SK-N-SH (cell line): Measurements from ENCODE around the gene MTCL3.
A peak's percentile ranks its signal among the peaks of the same experiment; 100 is the strongest.

Experiments used
- CTCF ChIA-PET: fragments of 300-600, 350-600 bp; formaldehyde crosslinking; extraction: SDS; loops from one replicate; lab custom pipeline; 2021; lab: Yijun Ruan, JAX
- POLR2A ChIA-PET: fragments of 350-600 bp; sonication (Branson Sonifier 250); formaldehyde crosslinking; extraction: SDS; loops from one replicate; lab custom pipeline; 2020; ENCODE audit warnings: antibody characterized with exemption, inconsistent platforms; lab: Yijun Ruan, JAX
- DNase-seq: peaks from one replicate; pipeline ENCODE4 v3.0.0; 2012
- H2AFZ ChIP-seq: fragments of 200-600 bp; sonication (generic); 2 replicates; pipeline ENCODE4 v1.8.1; 2016; ENCODE audit warnings: antibody characterized with exemption, mild to moderate bottlenecking, low read depth
- H3F3A ChIP-seq: fragments of 200-600 bp; sonication (generic); replicated peaks from 2 replicates; pipeline ENCODE3; 2016; ENCODE audit warnings: antibody characterized with exemption, mild to moderate bottlenecking; ENCODE audit not compliant: insufficient read depth
- H3K27ac ChIP-seq, 2 experiments: fragments of 200-500 bp in 1 of 2; fragments of 200-600 bp in 1 of 2; sonication (Bioruptor generic) in 1 of 2; sonication (generic), shearing (Covaris generic) in 1 of 2; 2 replicates each; pipeline versions ENCODE4 v1.5.1 to v1.6.1; 2014 to 2016; ENCODE audit warnings: low read depth in 2 of 2, inconsistent platforms in 1 of 2, low read length in 1 of 2, mild to moderate bottlenecking in 1 of 2, mixed read lengths in 1 of 2
- H3K27me3 ChIP-seq: fragments of 200-600 bp; sonication (generic), shearing (Covaris generic); 2 replicates; pipeline ENCODE4 v1.6.1; 2016; ENCODE audit warnings: mixed run types; ENCODE audit not compliant: insufficient read depth
- H3K36me3 ChIP-seq, 2 experiments: fragments of 200-500 bp in 1 of 2; fragments of 200-600 bp in 1 of 2; sonication (Bioruptor generic) in 1 of 2; sonication (generic) in 1 of 2; replicated peaks in 1 of 2; 2 replicates each; pipeline versions ENCODE3 to v1.5.1; 2014 to 2016; ENCODE audit warnings: low read length in 1 of 2, mild to moderate bottlenecking in 1 of 2; ENCODE audit not compliant: insufficient read depth in 2 of 2, control insufficient read depth in 1 of 2
- H3K4me1 ChIP-seq, 2 experiments: fragments of 200-500 bp in 1 of 2; fragments of 200-600 bp in 1 of 2; sonication (Bioruptor generic) in 1 of 2; sonication (generic), shearing (Covaris generic) in 1 of 2; 2 replicates each; pipeline versions ENCODE4 v1.5.1 to v1.6.1; 2014 to 2016; ENCODE audit warnings: low read depth in 1 of 2, low read length in 1 of 2, mixed run types in 1 of 2; ENCODE audit not compliant: insufficient read depth in 2 of 2, control insufficient read depth in 1 of 2
- H3K4me2 ChIP-seq: fragments of 200-600 bp; sonication (generic), shearing (Covaris generic); 2 replicates; pipeline ENCODE4 v1.6.1; 2017; ENCODE audit warnings: mixed run types
- H3K4me3 ChIP-seq, 2 experiments: fragments of 200-500 bp in 1 of 2; fragments of 200-600 bp in 1 of 2; sonication (Bioruptor generic) in 1 of 2; sonication (generic), shearing (Covaris generic) in 1 of 2; 2 replicates each; pipeline versions ENCODE4 v1.5.1 to v1.8.1; 2014 to 2016; ENCODE audit warnings: low read depth in 2 of 2, inconsistent platforms in 1 of 2, low read length in 1 of 2, mild to moderate bottlenecking in 1 of 2, mixed read lengths in 1 of 2, moderate library complexity in 1 of 2
- H3K79me2 ChIP-seq: fragments of 200-600 bp; sonication (generic); 2 replicates; pipeline ENCODE4 v1.8.1; 2017; ENCODE audit warnings: mild to moderate bottlenecking; ENCODE audit not compliant: insufficient read depth
- H3K9ac ChIP-seq: fragments of 200-600 bp; sonication (generic); 2 replicates; pipeline ENCODE4 v1.6.1; 2017; ENCODE audit warnings: mixed run types
- H3K9me2 ChIP-seq: fragments of 200-600 bp; sonication (generic); 2 replicates; pipeline ENCODE4 v1.6.1; 2017; ENCODE audit warnings: mixed run types
- H3K9me3 ChIP-seq: fragments of 200-600 bp; sonication (generic); 2 replicates; pipeline ENCODE4 v1.6.1; 2017; ENCODE audit warnings: mixed run types, mild to moderate bottlenecking, moderate library complexity
- H4K20me1 ChIP-seq: fragments of 200-600 bp; sonication (generic); 2 replicates; pipeline ENCODE4 v1.6.1; 2017; ENCODE audit warnings: mild to moderate bottlenecking, mixed run types; ENCODE audit not compliant: insufficient read depth
- CHD2 ChIP-seq: fragments of 150-350 bp; IDR thresholded peaks from 2 replicates; pipeline ENCODE4 v1.6.1; 2018; ENCODE audit warnings: low read length; ENCODE audit not compliant: partially characterized antibody
- CTCF ChIP-seq: fragments of 200-600 bp; sonication (generic); IDR thresholded peaks from 2 replicates; pipeline ENCODE4 v1.6.1; 2017; ENCODE audit warnings: antibody characterized with exemption, mild to moderate bottlenecking, moderate library complexity
- ELF1 ChIP-seq: IDR thresholded peaks from 2 replicates; pipeline ENCODE4 v1.4.0; 2012
- EP300 ChIP-seq, 2 experiments: IDR thresholded peaks; 2 replicates each; pipeline versions ENCODE4 v1.4.0 to v1.6.1; 2012; ENCODE audit warnings: borderline replicate concordance in 1 of 2, low read depth in 1 of 2, low read length in 1 of 2
- FOXM1 ChIP-seq: IDR thresholded peaks from 2 replicates; pipeline ENCODE4 v1.4.0; 2012; ENCODE audit warnings: low read depth, mild to moderate bottlenecking
- GATA2 ChIP-seq: sonication (generic); formaldehyde crosslinking; IDR thresholded peaks from 2 replicates; pipeline ENCODE4 v1.5.0; 2020; ENCODE audit warnings: mild to moderate bottlenecking, missing genetic modification reagents
- MAX ChIP-seq: IDR thresholded peaks from 2 replicates; pipeline ENCODE4 v1.4.0; 2012; ENCODE audit warnings: low read depth
- MXI1 ChIP-seq: IDR thresholded peaks from 2 replicates; pipeline ENCODE4 v1.6.1; 2012; ENCODE audit warnings: mild to moderate bottlenecking, low read depth, low read length, improper control_type of control experiment
- NRF1 ChIP-seq: IDR thresholded peaks from 2 replicates; pipeline ENCODE4 v1.6.1; 2012; ENCODE audit warnings: low read depth, mild to moderate bottlenecking, low read length
- PBX3 ChIP-seq: IDR thresholded peaks from 2 replicates; pipeline ENCODE4; 2012
- POLR2AphosphoS5 ChIP-seq: IDR thresholded peaks from 2 replicates; pipeline ENCODE4 v1.6.1; 2012; ENCODE audit warnings: low read depth, low read length
- RCOR1 ChIP-seq: fragments of 150-350 bp; IDR thresholded peaks from 2 replicates; pipeline ENCODE4 v1.6.1; 2017; ENCODE audit warnings: antibody characterized with exemption, low read length
- RFX5 ChIP-seq: IDR thresholded peaks from 2 replicates; pipeline ENCODE4 v1.6.1; 2012; ENCODE audit warnings: mild to moderate bottlenecking, improper control_type of control experiment, low read length
- SIN3A ChIP-seq: IDR thresholded peaks from 2 replicates; pipeline ENCODE4 v1.6.1; 2012; ENCODE audit warnings: low read depth, mild to moderate bottlenecking, low read length, moderate library complexity, borderline replicate concordance
- TAF1 ChIP-seq: IDR thresholded peaks from 2 replicates; pipeline ENCODE4 v1.6.1; 2012; ENCODE audit warnings: low read depth, mild to moderate bottlenecking, low read length, moderate library complexity, borderline replicate concordance
- TCF12 ChIP-seq: IDR thresholded peaks from 2 replicates; pipeline ENCODE4 v1.4.0; 2012
- USF2 ChIP-seq: fragments of 150-350 bp; IDR thresholded peaks from 2 replicates; pipeline ENCODE4 v1.6.1; 2017; ENCODE audit warnings: antibody characterized with exemption, low read length, low read depth, borderline replicate concordance
- YY1 ChIP-seq: IDR thresholded peaks from 2 replicates; pipeline ENCODE4 v1.4.0; 2012; ENCODE audit warnings: low read depth, mild to moderate bottlenecking
- WGBS: methylation state at CpG from one replicate; pipeline ENCODE4 v1.1.6; 2017; ENCODE audit warnings: low lambda C conversion rate; 5-methylcytosine and 5-hydroxymethylcytosine counted together
- TF ChIP-seq, protein P1 (sequence below): IDR thresholded peaks from 2 replicates; pipeline ENCODE4 v1.6.1; 2012; ENCODE audit warnings: mild to moderate bottlenecking, low read depth, low read length, moderate library complexity

The MTCL3 gene

GRCh38 chr6:127518710-127519468 lies at the start of gene MTCL3:
MTCL3 (minus strand) TSS chr6:127519335.
- POLR2A ChIA-PET = interaction anchor here (0.6 to 2.3 kb wide), 14 partner anchors 8 to 1533 kb away, joined by 3 to 14 read pairs (median 4); partner anchors contain the start of genes RNF146 and TRMT11
- CTCF ChIA-PET = interaction anchor here (1.0 to 12.5 kb wide), 7 partner anchors 17 to 253 kb away, joined by 3 to 163 read pairs (median 5); partner anchors contain the start of gene RNF146
- peaks cover 6% of the 10 kb centered on the region for H3K79me2 ChIP-seq
- no peaks in the 10 kb centered on the region for H3K27me3 ChIP-seq
- peak within 1 kb of the TSS; percentile 89 for H2AFZ ChIP-seq
- H3K9ac ChIP-seq = peak within 1 kb of the TSS; percentile 69
- H3K4me3 ChIP-seq = peak within 1 kb of the TSS; percentile 68 to 76
- WGBS = under 1% methylated on average over 42 of the region's 42 CpGs
- peak; percentile 57 for TF ChIP-seq TAF1
- TF ChIP-seq USF2 = no peak
- TF ChIP-seq FOXM1 = no peak
- peak; percentile 71 for TF ChIP-seq YY1
- peak; percentile 88 for TF ChIP-seq MAX
- TF ChIP-seq CTCF = no peak
- peak; percentile 16; the same call in 1 of the 2 replicates for TF ChIP-seq ELF1
- TF ChIP-seq NRF1 = no peak
- TF ChIP-seq EP300 (IDR thresholded peaks at IDR 0.05; ENCODE audit: borderline replicate concordance in 1 of 2, low read depth in 1 of 2, low read length in 1 of 2) = no peak
- peak; percentile 8; the same call in 1 of the 2 replicates for TF ChIP-seq TCF12
- TF ChIP-seq MXI1 = peak; percentile 81
- TF ChIP-seq, protein P1, sequence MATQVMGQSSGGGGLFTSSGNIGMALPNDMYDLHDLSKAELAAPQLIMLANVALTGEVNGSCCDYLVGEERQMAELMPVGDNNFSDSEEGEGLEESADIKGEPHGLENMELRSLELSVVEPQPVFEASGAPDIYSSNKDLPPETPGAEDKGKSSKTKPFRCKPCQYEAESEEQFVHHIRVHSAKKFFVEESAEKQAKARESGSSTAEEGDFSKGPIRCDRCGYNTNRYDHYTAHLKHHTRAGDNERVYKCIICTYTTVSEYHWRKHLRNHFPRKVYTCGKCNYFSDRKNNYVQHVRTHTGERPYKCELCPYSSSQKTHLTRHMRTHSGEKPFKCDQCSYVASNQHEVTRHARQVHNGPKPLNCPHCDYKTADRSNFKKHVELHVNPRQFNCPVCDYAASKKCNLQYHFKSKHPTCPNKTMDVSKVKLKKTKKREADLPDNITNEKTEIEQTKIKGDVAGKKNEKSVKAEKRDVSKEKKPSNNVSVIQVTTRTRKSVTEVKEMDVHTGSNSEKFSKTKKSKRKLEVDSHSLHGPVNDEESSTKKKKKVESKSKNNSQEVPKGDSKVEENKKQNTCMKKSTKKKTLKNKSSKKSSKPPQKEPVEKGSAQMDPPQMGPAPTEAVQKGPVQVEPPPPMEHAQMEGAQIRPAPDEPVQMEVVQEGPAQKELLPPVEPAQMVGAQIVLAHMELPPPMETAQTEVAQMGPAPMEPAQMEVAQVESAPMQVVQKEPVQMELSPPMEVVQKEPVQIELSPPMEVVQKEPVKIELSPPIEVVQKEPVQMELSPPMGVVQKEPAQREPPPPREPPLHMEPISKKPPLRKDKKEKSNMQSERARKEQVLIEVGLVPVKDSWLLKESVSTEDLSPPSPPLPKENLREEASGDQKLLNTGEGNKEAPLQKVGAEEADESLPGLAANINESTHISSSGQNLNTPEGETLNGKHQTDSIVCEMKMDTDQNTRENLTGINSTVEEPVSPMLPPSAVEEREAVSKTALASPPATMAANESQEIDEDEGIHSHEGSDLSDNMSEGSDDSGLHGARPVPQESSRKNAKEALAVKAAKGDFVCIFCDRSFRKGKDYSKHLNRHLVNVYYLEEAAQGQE = peak; percentile 56; the same call in 1 of the 2 replicates
- no peak for TF ChIP-seq RFX5
- TF ChIP-seq CHD2 = peak; percentile 89
- TF ChIP-seq POLR2AphosphoS5 = peak; percentile 29; the same call in 1 of the 2 replicates
- TF ChIP-seq RCOR1 = peak; percentile 43; the same call in 1 of the 2 replicates
- peak; percentile 48 for TF ChIP-seq PBX3
- TF ChIP-seq GATA2 = peak; percentile 38; the same call in 1 of the 2 replicates
- no peak; the same call in 1 of the 2 replicates for TF ChIP-seq SIN3A
- no peaks in the 10 kb centered on the region for H4K20me1 ChIP-seq
- H3K4me2 ChIP-seq = peak within 1 kb of the TSS; percentile 85
- peaks cover 1 to 5% of the 10 kb centered on the region in 2 experiments for H3K36me3 ChIP-seq
- peak within 1 kb of the TSS; percentile 71 to 98 for H3K27ac ChIP-seq
- 0 out of 2 replicates have a peak, but pooled peaks cover 4% of the 10 kb centered on the region for H3K9me2 ChIP-seq
- peaks cover 16% of the 10 kb centered on the region for H3F3A ChIP-seq
- H3K4me1 ChIP-seq = peaks cover 4 to 17% of the 10 kb centered on the region in 2 experiments; a peak in 3 of 4 replicates
- peak; percentile 76 for DNase-seq
- H3K9me3 ChIP-seq = no peaks in the 10 kb centered on the region
